B cell (primary cell): ENCODE results near the gene MORN1. TPM values are rescaled to one million over a fixed set of nuclear protein-coding genes. Genes with fewer than 3 reads are reported as not detected.
A peak's percentile ranks its signal among the peaks of the same experiment; 100 is the strongest.

Experiments
- ATAC-seq: fragments of 200-7000 bp; cut with Tn5 transposase; one replicate; pipeline ENCODE4 v1.10.0; 2021; ENCODE audit warnings: low read depth, mild to moderate bottlenecking, moderate number of reproducible peaks, moderate library complexity
- CTCF ChIA-PET: fragments of 350-600 bp; sonication (Branson Sonifier 250); formaldehyde crosslinking; loops from one replicate; lab custom pipeline; 2021; ENCODE audit warnings: antibody characterized with exemption, inconsistent platforms; lab: Charles Lee
- POLR2A ChIA-PET: fragments of 350-600 bp; sonication (Branson Sonifier 250); formaldehyde crosslinking; loops from one replicate; lab custom pipeline; 2021; ENCODE audit warnings: antibody characterized with exemption; lab: Charles Lee
- DNase-seq: peaks from one replicate; pipeline ENCODE4 v3.0.0; 2013
- H2AFZ ChIP-seq: 2 replicates; pipeline ENCODE4 v1.6.1; 2012; ENCODE audit warnings: mild to moderate bottlenecking, low read depth, low read length; ENCODE audit not compliant: insufficient read depth, poor library complexity, severe bottlenecking
- H3K27ac ChIP-seq, 2 donors: 1 replicate in 1 of 2; 2 replicates in 1 of 2; pipeline ENCODE4 v1.5.1; 2012 to 2013; ENCODE audit warnings: low read length in 2 of 2, mild to moderate bottlenecking in 2 of 2, moderate library complexity in 1 of 2
- H3K27me3 ChIP-seq, 4 experiments: fragments of 200-600 bp in 1 of 4; sonication (generic) in 1 of 4; replicated peaks in 1 of 4; 1 replicate in 2 of 4; 2 replicates in 2 of 4; pipeline versions ENCODE4 v1.6.1 to v1.7.0; 2013 to 2016; ENCODE audit warnings: low read length in 3 of 4, mild to moderate bottlenecking in 2 of 4, mixed read lengths in 1 of 4, moderate library complexity in 1 of 4; ENCODE audit not compliant: insufficient read depth in 4 of 4, control insufficient read depth in 3 of 4; ENCODE audit errors: control extremely low read depth in 1 of 4
- H3K36me3 ChIP-seq, 2 experiments: replicated peaks in 1 of 2; 1 replicate in 1 of 2; 2 replicates in 1 of 2; pipeline versions ENCODE4 v1.6.1 to v1.7.1; 2013; ENCODE audit warnings: low read length in 1 of 2; ENCODE audit not compliant: insufficient read depth in 2 of 2, control insufficient read depth in 1 of 2; ENCODE audit errors: control extremely low read depth in 1 of 2, extremely low read depth in 1 of 2
- H3K4me1 ChIP-seq, 2 donors: fragments of 200-600 bp in 1 of 2; sonication (generic) in 1 of 2; 1 replicate in 1 of 2; 2 replicates in 1 of 2; pipeline versions ENCODE4 v1.5.1 to v1.6.1; 2013 to 2017; ENCODE audit warnings: low read length in 2 of 2; ENCODE audit not compliant: control insufficient read depth in 2 of 2, insufficient read depth in 2 of 2
- H3K4me2 ChIP-seq: replicated peaks from 2 replicates; pipeline ENCODE3; 2012; ENCODE audit warnings: mild to moderate bottlenecking, low read depth, low read length; ENCODE audit not compliant: poor library complexity, severe bottlenecking
- H3K4me3 ChIP-seq, 5 experiments: fragments of 200-600 bp in 1 of 5; sonication (generic) in 1 of 5; 1 replicate in 3 of 5; 2 replicates in 2 of 5; pipeline versions ENCODE4 v1.5.1 to v1.7.0; 2011 to 2016; ENCODE audit warnings: low read length in 4 of 5, mild to moderate bottlenecking in 4 of 5, low read depth in 2 of 5, control low read depth in 1 of 5, moderate library complexity in 1 of 5; ENCODE audit not compliant: insufficient read depth in 1 of 5; ENCODE audit errors: control extremely low read depth in 1 of 5, extremely low read depth in 1 of 5
- H3K79me2 ChIP-seq: fragments of 200-600 bp; sonication (generic); one replicate; pipeline ENCODE4 v1.6.0; 2016; ENCODE audit warnings: low read length; ENCODE audit not compliant: control insufficient read depth, insufficient read depth
- H3K9ac ChIP-seq: fragments of 200-600 bp; sonication (generic); 2 replicates; pipeline ENCODE4 v1.6.1; 2017; ENCODE audit warnings: mild to moderate bottlenecking, low read length, moderate library complexity
- H3K9me3 ChIP-seq, 3 donors: one replicate each; pipeline versions ENCODE4 v1.6.1 to v1.7.1; 2013; ENCODE audit warnings: low read length in 2 of 3; ENCODE audit not compliant: control insufficient read depth in 2 of 3, insufficient read depth in 1 of 3; ENCODE audit errors: control extremely low read depth in 1 of 3
- H4K20me1 ChIP-seq: 2 replicates; pipeline ENCODE4 v1.6.0; 2012; ENCODE audit warnings: mild to moderate bottlenecking, low read length; ENCODE audit not compliant: insufficient read depth, control insufficient read depth, poor library complexity, severe bottlenecking
- H3K27ac Mint-ChIP-seq: one replicate; pipeline ENCODE4 v1.8.0; 2021; ENCODE audit warnings: mixed read lengths
- H3K27me3 Mint-ChIP-seq: one replicate; pipeline ENCODE4 v1.8.0; 2021; ENCODE audit warnings: mixed read lengths
- H3K4me1 Mint-ChIP-seq: one replicate; pipeline ENCODE4 v1.8.0; 2021; ENCODE audit warnings: mixed read lengths
- H3K4me3 Mint-ChIP-seq: one replicate; pipeline ENCODE4 v1.8.0; 2021; ENCODE audit warnings: mixed read lengths
- H3K9me3 Mint-ChIP-seq: one replicate; pipeline ENCODE4 v1.8.0; 2022; ENCODE audit warnings: mixed read lengths; ENCODE audit not compliant: insufficient read depth
- EZH2 ChIP-seq: IDR thresholded peaks from 2 replicates; pipeline ENCODE4 v1.6.1; 2012; ENCODE audit warnings: borderline replicate concordance, low read depth, mild to moderate bottlenecking, moderate library complexity, low read length; ENCODE audit not compliant: insufficient read depth, poor library complexity, severe bottlenecking
- WGBS: methylation state at CpG from one replicate; pipeline ENCODE4 v1.1.5; 2013; ENCODE audit warnings: missing lambda C conversion rate; ENCODE audit not compliant: insufficient coverage; 5-methylcytosine and 5-hydroxymethylcytosine counted together
- intact Hi-C: fragments of 100-400 bp; cut with micrococcal nuclease; formaldehyde crosslinking; loops from one replicate; pipeline ENCODE4 v1.10.0; 2022
- polyA plus RNA-seq: library from polyadenylated mRNA; depleted of rRNA; stranded (reverse); fragments of >200 nt; gene quantifications from 2 replicates; pipeline ENCODE4 v1.2.3, GENCODE V29; 2012
- total RNA-seq, 2 donors: library from RNA; stranded (reverse); fragments of 120-200 nt in 1 of 2; gene quantifications; 1 replicate in 1 of 2; 2 replicates in 1 of 2; pipeline versions ENCODE4 v1.2.3 to v1.2.4, GENCODE V29; 2013 to 2022
- TF ChIP-seq, protein P1 (sequence below): fragments of 200-600 bp; IDR thresholded peaks from one replicate; pipeline ENCODE4 v1.8.0; 2022; ENCODE audit warnings: antibody characterized with exemption, mild to moderate bottlenecking

MORN1 gene
- total and polyA plus RNA-seq, 2 donors (not counting 1 experiment from before 2014, with no cell fraction given) = 10.2 to 32.6 TPM

DNA sequence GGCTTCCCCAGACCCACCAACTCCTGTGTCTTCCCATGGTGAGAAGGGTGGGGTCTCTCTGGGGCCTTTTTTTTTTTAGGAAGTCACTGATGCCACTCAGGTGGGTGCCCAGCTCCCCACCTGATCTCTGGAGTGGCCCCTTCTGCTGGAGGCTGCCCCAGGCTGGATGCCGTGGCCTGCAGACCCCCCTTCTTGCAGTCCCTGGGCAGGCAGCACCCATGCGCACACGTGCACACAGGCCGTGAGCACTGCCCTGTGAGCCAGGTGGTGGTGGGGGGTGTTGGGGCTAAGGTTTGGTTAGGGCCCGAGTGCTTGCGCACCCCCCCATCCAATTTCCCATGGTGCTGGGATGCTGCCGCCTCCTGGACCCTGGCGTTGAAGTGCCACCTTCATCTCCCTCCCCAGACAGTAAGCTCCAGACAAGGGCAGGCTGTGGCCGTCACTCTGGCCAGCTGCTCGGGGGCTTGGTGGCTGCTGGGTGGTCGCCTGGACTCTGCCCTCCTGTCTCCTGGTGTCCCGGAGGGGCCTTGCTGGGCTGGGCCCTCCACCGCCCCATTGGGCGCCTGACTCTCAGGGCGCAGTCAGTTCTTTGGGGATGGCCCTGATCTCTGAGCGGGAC is 112.7 kb downstream of the MORN1 start:
- H3K4me2 ChIP-seq = peak overlapping the region; percentile 51
- Mint-ChIP-seq H3K27ac (peak overlapping the region; percentile 73), H3K4me1 (peaks cover 53% of the 10 kb centered on the region), H3K4me3 (no peak overlapping the region), H3K9me3 (no peaks in the 10 kb centered on the region), H3K27me3 (no peaks in the 10 kb centered on the region)
- ATAC-seq (no peak), DNase-seq (no peak)
- H3K36me3 ChIP-seq = peaks cover 0 to 11% of the 10 kb centered on the region in 2 experiments
- intact Hi-C loops = no loop called here
- H3K4me1 ChIP-seq = peaks cover 44 to 51% of the 10 kb centered on the region in 2 donors
- CTCF ChIA-PET = no interaction called here
- no peak overlapping the region for H3K9ac ChIP-seq
- H3K4me3 ChIP-seq = no peak overlapping the region
- H2AFZ ChIP-seq = no peak overlapping the region
- H3K27ac ChIP-seq = peak overlapping the region in 1 of 2 donors; percentile 55
- TF ChIP-seq, protein P1, sequence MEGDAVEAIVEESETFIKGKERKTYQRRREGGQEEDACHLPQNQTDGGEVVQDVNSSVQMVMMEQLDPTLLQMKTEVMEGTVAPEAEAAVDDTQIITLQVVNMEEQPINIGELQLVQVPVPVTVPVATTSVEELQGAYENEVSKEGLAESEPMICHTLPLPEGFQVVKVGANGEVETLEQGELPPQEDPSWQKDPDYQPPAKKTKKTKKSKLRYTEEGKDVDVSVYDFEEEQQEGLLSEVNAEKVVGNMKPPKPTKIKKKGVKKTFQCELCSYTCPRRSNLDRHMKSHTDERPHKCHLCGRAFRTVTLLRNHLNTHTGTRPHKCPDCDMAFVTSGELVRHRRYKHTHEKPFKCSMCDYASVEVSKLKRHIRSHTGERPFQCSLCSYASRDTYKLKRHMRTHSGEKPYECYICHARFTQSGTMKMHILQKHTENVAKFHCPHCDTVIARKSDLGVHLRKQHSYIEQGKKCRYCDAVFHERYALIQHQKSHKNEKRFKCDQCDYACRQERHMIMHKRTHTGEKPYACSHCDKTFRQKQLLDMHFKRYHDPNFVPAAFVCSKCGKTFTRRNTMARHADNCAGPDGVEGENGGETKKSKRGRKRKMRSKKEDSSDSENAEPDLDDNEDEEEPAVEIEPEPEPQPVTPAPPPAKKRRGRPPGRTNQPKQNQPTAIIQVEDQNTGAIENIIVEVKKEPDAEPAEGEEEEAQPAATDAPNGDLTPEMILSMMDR = no peak
- no peak for TF ChIP-seq EZH2
- H4K20me1 ChIP-seq = peaks cover 82% of the 10 kb centered on the region
- POLR2A ChIA-PET = no interaction called here
- WGBS = 83% methylated on average over 13 of the region's 16 CpGs
- H3K27me3 ChIP-seq = no peaks in the 10 kb centered on the region
- peaks cover 82% of the 10 kb centered on the region for H3K79me2 ChIP-seq
- no peaks in the 10 kb centered on the region for H3K9me3 ChIP-seq

DNA sequence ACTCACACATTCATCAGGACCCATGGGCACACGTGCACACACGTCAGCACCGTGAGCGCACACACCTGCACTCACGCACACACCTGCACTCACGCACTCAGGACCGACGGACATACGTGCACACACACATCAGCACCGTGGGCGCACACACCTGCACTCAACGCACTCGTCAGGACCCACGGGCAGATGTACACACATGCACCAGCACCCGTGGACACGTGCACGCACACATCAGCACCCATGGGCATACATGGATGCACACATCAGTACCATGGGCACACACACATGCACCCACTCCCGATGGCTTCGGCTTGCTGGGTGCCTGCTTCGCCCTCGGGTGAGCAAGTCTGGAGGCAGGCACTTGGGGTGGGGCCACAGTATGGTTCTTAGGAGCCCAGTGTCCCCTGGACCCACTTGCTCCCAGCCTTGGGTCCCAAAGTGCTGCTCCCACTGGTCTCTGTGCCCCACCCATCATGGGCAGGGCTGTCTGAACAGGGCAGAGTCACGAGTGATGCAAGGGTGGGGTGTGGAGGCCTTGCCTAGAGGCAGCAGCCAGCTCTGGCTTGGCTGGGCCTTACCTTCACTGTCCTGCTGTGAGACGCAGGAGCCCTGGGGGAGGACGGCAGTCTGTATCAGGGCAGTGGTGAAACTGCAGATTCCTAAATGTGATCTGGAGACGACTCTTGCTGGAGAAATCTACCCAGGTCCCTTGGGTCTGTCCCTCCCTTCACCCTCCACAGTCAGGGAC is 113.4 kb downstream of the MORN1 start:
- Histone ChIP-seq H3K4me3 (no peak overlapping the region), H3K4me1 (peaks cover 48 to 59% of the 10 kb centered on the region in 2 donors), H2AFZ (no peak overlapping the region), H3K9me3 (no peaks in the 10 kb centered on the region), H3K36me3 (peaks cover 0 to 11% of the 10 kb centered on the region in 2 experiments), H3K9ac (no peak overlapping the region), H3K79me2 (peaks cover 82% of the 10 kb centered on the region), H3K27me3 (no peaks in the 10 kb centered on the region), H3K4me2 (no peak overlapping the region), H4K20me1 (peaks cover 82% of the 10 kb centered on the region), H3K27ac (no peak overlapping the region)
- ATAC-seq (no peak), DNase-seq (no peak)
- H3K4me1 Mint-ChIP-seq = peaks cover 60% of the 10 kb centered on the region
- no peak overlapping the region for H3K4me3 Mint-ChIP-seq
- no peaks in the 10 kb centered on the region for H3K27me3 Mint-ChIP-seq
- TF ChIP-seq, protein P1 = no peak
- no peak for TF ChIP-seq EZH2
- H3K9me3 Mint-ChIP-seq = no peaks in the 10 kb centered on the region
- CTCF ChIA-PET = no interaction called here
- POLR2A ChIA-PET = no interaction called here
- no peak overlapping the region for H3K27ac Mint-ChIP-seq
- WGBS = 96% methylated on average over 24 of the region's 25 CpGs
- intact Hi-C loops = loop anchor here (2.0 kb wide), 1 partner anchor 13 kb away; no protein-coding TSS in a partner anchor
